OCI-M1 (cell line): Measurements from ENCODE around the gene DNAJC25.
A peak's percentile ranks its signal among the peaks of the same experiment; 100 is the strongest.

Experiments used
- DNase-seq: peaks from one replicate; lab custom pipeline; 2025; lab: John Stamatoyannopoulos, UW

DNAJC25 gene

DNA sequence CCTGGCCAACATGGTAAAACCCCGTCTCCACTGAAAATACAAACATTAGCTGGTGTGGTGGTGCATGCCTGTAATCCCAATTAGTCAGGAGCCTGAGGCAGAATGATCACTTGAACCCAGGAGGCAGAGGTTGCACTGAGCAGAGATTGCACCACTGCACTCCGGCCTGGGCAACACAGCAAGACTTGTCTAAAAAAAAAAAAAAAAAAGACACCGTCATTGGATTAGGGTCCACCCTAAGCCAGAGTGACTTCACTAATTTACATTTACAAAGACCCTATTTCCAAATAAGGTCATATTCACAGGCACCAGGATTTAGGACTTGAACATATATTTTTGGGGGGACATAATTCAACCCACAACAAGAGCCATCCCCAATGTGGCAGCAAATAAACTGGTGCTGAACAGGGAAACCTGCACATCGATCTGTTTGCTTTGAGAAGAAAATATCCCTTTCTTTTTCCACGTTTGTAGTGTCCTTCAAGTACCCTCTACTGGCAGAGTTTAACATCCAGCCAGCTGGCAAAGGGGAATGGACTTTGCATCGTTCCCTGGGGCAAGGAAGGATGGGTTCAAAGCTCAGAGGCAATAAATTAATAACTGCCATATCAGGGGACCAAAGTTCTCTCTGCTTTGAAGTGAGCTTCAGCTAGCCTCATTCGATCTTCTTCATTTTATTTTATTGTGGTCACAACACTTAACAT lies 3.7 kb upstream of the DNAJC25 start:
- no peak for DNase-seq

GRCh38 chr9:111628411-111628810 lies 2.7 kb upstream of the DNAJC25 start:
- DNase-seq = no peak

- DNase-seq = no peak
Observed at GRCh38 chr9:111630182-111630963, 761 bp upstream of the DNAJC25 start.

- DNase-seq = no peak
Observed at GRCh38 chr9:111630964-111631213, 245 bp upstream of the DNAJC25 start.

GRCh38 chr9:111632060-111632459 lies 926 bp downstream of the DNAJC25 start:
- DNase-seq = peak; percentile 28

DNA sequence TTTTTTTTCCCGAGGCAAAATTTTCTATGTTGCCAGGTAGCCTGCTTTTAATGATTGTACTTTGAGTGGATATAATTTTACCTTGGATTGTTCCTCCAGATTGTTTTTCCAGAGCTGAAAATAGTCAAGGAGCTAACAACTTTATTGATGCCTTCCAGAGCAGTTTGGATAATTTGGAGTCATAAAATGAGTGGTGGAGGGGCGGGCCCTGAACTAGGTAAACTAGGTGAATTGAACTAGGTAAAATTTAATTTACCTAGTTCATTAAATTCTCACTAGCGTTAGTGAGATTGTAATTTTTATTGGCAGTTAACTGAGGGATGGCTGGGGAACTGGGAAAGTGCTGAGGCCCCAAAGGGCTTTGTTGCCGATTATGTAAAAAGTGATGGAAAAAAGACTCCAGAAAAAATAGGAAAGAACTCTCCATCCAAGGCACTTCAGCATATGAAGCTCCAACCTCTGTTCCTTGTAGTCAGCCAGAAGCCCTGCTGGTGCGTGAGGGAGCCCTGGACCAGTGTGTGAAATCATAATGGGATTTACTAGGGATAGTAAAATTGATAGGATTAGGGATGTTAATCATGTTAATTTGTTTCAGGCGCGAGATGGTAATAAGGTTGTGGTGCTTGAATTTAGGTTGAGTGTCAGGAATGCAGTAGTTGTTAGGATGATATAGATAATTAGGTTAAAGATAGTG lies 1.7 kb downstream of the DNAJC25 start:
- no peak for DNase-seq

- no peak for DNase-seq
Observed at GRCh38 chr9:111633389-111633736, 2.2 kb downstream of the DNAJC25 start.

DNA sequence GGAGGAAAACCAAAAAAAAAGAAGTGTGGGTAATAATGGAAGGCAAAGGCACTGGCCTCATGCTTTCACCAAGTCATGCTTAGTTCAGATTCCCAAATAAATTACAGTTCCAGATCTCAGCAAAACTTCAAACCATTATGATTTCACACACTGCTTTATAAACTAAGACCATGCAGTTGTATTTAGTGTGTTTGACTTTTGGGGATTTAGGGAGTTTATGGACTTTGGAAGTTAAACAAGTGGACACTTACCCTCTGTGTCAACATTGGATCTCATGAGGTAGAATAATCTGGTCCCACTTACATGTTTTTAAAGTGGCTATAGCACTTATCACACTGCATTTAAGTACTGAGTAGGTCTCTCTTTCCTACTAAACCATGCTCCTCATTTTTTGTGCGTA lies 3.7 kb downstream of the DNAJC25 start:
- no peak for DNase-seq

DNA sequence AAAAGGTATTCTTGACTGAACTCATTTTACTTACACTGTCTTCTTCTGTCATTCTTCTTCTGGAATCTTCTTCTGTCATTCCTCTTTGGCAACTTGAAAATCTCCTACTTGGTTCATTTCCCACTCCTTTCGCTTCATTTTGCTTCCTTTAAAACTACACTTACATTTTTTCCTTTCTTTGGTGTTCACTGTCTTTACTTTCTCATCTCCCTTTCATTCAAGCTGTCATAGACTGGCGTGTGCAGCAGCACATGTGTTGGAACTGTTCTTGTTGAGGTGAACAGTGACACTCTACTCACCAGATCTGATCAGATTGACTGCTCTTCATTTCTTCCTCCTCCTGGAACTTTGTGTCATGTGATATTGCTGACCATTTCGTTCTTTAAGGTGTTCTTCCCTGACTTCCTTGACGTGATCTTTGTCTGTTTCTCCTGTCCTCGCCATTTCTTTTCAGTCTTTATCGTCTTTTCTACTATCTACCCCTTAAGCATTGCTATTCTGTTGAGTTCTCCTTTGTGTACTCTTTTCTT lies 6.4 kb downstream of the DNAJC25 start:
- DNase-seq = no peak

GRCh38 chr9:111644195-111644772 lies 13.2 kb downstream of the DNAJC25 start:
- DNase-seq = no peak

GRCh38 chr9:111645806-111646205 lies 14.7 kb downstream of the DNAJC25 start:
- no peak for DNase-seq

DNA sequence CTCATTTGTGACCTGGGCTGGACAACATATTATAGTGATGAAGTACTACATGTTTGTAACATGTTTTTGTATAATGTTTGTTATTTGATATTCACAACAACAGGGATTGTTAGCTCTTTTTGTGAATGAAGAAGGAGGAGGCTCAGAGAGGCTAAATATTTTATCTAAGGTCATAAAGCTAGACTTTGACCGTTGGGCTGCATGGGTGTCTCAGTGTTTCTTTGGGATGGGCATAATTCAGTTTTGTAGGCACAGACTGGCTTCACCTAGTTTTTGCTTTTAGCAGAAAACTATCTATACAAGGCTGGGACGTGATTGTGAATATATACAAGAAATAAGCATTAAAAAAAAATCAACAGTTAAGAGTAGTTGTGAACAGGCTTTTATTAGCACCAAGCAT lies 15.3 kb downstream of the DNAJC25 start:
- DNase-seq = no peak

DNA sequence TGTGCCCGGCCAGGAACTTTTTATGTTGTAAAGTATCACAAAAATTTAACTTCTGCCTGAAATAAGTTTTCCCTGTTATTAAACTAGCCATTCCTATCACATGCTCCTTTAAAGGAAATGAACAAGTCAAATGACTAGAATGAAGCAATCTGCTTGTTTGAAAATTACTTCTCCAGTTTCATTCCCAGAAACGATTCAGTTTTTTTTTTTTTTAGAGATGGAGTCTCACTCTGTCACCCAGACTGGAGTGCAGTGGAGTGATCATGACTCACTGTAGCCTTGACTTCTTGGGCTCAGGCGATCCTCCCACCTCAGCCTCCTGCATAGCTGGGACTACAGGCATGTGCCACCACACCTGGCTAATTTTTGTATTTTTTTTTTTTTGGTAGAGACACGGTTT lies 16.9 kb downstream of the DNAJC25 start:
- no peak for DNase-seq

- DNase-seq = no peak
Observed at GRCh38 chr9:111649016-111649415, 17.9 kb downstream of the DNAJC25 start.

- no peak for DNase-seq
Observed at GRCh38 chr9:111657051-111657450, 25.9 kb downstream of the DNAJC25 start.

GRCh38 chr9:111658943-111659342 lies 27.8 kb downstream of the DNAJC25 start:
- DNase-seq = no peak

DNA sequence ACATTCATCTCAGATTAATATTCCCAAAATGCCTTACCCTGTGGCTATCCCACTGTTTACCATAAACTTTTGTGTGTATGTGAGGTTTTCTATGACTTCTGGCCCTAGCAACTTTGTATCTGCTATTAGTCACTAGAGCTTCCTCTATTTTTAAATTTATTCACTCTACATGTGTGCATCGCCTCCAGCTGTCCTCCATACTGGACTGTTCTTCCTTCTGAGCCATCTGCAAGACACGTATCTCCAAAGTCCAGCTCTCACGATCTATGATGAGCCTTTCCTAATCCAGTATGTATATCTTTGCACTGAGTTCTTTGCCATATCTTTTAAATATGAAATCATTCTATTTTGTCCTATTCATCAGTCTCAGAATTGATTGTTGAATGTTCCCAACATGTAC lies 28.6 kb downstream of the DNAJC25 start:
- DNase-seq = no peak

- peak; percentile 57 for DNase-seq
Observed at GRCh38 chr9:111661150-111661801, 30.1 kb downstream of the DNAJC25 start, which contains the start of gene GNG10. Gene GNG10 (plus strand): TSS chr9:111661605. CDS start chr9:111661635, 30 bp downstream.

GRCh38 chr9:111661802-111662521 lies 30.8 kb downstream of the DNAJC25 start:
- DNase-seq = peak; percentile 43

- no peak for DNase-seq
Observed at GRCh38 chr9:111662576-111663300, 31.6 kb downstream of the DNAJC25 start.
